Activated CD4-positive, alpha-beta T cell treated with anti-CD3 and anti-CD28 coated beads for 4 hours (primary cell): ENCODE measurements around the gene CNTN6.

Source experiments
- DNase-seq, 2 donors: peaks; one replicate each; pipeline ENCODE4 v3.0.0-alpha.2; 2020

Gene CNTN6

GRCh38 chr3:1179146-1179545 is 86.3 kb downstream of the CNTN6 start:
- no peak for DNase-seq

DNA sequence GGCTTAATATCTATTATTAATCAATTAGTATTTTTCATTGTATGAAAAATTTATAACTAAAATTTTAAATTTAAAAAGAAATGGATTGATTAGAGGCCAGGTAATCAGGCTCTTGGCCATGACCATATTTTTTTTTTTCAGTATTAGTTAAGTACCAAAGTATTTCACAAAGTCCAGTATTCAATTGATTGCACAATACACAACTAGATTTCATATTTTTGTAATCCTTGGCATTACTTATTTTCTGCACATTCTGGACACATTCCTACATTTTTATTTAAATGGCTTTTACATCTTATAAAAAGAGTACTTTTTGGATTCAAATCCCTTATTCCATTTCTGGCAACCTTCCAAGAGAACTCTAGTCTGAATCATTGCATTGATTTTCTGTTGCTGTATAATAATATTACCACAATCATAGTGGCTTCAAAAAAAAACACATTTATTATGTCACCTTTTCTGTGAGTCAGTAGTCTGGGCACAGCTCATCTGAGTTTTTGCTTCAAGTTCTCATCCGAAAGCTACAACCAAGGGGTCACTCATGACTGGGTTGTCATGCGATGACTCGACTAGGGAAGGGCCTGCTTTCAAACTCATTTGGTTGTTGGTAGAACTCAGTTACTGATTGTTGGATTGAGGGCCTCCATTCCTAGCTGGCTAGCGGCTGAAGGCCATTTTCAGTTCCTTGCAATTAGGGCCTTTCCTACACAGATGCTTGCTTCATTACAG is 90.7 kb downstream of the CNTN6 start:
- no peak for DNase-seq

GRCh38 chr3:1190569-1190968 is 97.7 kb downstream of the CNTN6 start:
- no peak for DNase-seq

GRCh38 chr3:1191026-1191425 is 98.2 kb downstream of the CNTN6 start:
- no peak for DNase-seq

DNA sequence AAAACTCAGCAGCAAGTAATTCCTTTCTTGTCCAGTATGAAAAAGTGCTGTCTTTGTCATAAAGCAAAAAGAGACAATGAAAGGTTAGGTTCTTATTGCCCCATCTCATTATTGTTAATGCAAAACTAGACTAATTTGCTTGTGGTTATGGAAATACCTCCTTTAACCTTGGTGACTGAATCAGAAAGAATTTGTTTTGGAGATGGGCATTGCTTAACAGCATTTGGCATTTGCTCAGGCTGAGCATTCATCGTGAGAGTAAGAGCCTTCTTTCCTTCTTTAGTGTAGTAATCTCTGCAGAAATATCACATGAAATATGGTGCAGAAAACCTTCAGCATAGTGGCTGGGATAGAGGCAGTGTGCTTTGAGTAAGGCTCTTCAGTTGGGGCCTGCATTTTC is 103.1 kb downstream of the CNTN6 start:
- DNase-seq, result no peak

GRCh38 chr3:1197051-1197450 is 104.2 kb downstream of the CNTN6 start:
- no peak for DNase-seq

GRCh38 chr3:1200371-1200770 is 107.5 kb downstream of the CNTN6 start:
- no peak for DNase-seq

- no peak for DNase-seq
Observed at GRCh38 chr3:1207904-1208303, 115.1 kb downstream of the CNTN6 start.

DNA sequence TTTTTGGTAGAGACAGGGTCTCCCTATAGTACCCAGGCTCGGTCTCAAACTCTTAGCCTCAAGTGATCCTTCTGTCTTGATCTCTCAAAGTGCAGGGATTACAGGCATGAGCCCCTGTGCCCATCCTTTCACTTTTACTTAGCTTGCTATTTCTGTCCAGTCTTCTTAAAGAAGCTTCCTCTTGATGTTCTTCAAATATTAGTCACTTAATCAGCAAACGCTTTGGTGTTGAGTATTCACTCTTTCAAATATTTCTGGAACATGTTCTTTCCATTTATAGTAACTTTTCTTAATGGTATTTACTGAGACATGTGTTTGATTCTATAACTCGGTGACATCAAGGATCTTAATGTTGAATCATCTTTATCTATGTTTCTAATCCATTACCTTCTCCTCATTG is 122.1 kb downstream of the CNTN6 start:
- DNase-seq, result no peak

DNA sequence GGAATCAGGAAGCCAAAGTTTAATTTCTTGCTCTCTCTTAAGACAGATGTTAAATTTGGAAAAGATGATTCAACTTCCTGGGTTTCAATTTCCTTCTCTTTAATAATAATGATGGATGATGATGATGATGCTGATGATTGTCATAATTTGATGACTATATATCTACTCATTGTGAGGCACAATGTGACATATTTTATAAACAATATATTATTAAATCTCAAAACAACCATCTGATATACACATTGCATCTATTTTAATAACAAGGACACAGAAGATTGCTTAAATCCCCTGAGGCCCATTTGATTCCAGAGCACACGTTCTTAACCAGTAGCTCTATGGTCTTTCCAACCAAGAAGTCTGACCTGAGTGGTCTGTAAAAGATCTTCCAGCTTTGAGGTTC is 124.0 kb downstream of the CNTN6 start:
- no peak for DNase-seq

DNA sequence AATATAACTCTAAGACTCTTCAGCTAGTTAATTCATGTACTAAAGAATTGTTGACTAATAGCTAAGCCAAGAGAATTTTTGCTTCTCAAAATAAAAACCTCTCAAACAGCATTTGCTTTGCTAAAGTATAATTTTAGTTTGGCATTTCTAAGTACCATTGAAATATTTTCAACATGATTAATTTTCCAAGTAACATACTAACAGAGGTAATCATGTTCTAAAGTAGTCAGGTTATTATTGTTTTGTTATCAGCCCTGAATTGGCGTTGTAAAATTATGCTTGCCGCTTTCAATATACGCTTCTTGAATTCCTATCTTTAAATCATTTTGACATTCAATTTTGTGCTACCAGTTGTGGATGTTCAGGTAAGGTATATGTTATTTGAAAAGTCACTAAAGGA is 134.3 kb downstream of the CNTN6 start:
- DNase-seq, result no peak

DNA sequence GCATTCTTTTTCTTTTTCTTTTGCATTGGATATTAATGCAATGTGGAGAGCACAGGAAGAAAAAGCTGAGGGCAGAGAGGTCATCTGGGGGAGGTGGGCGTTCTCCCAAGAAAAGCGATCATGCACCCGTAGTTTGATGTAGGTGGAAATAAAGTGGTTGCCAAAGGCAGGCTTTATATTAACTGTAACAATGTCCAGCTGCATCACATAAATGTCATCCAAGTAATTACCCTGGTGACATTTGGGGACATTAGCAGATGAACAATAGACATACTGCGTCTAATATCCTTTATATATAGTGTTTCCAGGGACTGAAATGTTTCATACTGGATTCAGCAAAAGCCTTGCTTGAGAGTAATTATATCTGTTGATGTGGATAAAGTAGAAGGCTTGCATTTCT is 135.5 kb downstream of the CNTN6 start:
- no peak for DNase-seq

- no peak for DNase-seq
Observed at GRCh38 chr3:1230920-1231319, 138.1 kb downstream of the CNTN6 start.

GRCh38 chr3:1232276-1232675 is 139.5 kb downstream of the CNTN6 start:
- DNase-seq, result no peak

- DNase-seq, result no peak
Observed at GRCh38 chr3:1235526-1236120, 142.8 kb downstream of the CNTN6 start.

DNA sequence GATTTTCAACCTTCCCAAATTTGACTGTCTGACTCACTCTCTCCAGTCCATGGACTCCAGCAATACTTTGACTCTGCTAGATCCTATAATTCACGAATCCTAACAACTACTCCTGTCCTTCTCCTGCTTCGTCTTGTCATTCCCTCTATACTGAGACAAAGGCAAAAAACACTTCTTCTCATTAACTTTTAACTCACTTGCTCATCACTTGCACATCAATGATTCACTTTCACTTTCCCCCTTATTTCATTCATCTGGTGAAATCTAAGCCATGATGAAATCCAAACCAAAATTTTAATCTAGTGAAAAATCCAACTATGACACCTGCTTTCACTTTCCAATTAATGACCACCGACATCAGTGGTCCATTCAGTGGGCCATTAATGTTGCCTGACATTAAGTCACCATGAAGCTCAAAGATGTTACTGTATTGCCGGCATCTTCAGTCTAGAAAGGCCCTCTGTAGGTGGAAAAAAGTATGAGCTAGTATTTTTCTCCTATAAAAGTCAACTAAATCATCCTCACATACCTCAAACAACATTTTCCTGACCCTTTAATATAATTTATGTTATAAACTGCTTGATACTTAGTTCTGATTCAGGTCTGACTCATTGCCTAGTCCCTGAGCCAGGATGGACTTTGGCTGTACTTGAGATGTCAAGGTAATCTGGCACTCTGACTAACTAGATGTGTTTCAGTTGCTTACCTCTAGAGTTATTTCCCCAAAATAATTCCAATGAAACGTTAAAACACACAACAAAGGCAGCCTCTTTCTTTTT is 158.6 kb downstream of the CNTN6 start:
- no peak for DNase-seq

GRCh38 chr3:1252061-1252430 is 159.2 kb downstream of the CNTN6 start:
- no peak for DNase-seq

GRCh38 chr3:1262246-1262645 is 169.4 kb downstream of the CNTN6 start:
- no peak for DNase-seq

GRCh38 chr3:1263121-1263520 is 170.3 kb downstream of the CNTN6 start:
- no peak for DNase-seq

- no peak for DNase-seq
Observed at GRCh38 chr3:1269808-1270207, 177.0 kb downstream of the CNTN6 start.

- DNase-seq, result no peak
Observed at GRCh38 chr3:1272546-1273265, 179.9 kb downstream of the CNTN6 start.

GRCh38 chr3:1275495-1275894 is 182.7 kb downstream of the CNTN6 start:
- no peak for DNase-seq

DNA sequence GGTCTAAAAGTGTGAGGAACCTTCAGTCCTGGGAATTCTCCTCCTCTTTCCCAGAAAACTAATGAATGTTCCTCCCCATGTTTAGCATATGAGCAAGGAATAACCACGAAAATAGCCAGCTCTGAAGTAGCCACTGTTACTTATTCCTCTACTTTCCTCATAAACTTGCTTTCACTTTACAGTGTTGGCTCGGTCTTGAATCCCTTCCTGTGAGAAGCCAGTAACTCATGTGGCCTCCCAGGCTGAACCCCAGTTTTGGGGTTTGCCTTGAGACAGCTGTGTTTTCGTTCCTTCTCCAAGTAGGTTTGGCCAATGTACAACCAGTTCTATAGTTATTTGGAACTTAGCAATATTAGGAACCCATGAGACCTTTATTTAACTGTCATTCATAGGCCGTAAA is 195.0 kb downstream of the CNTN6 start:
- no peak for DNase-seq
